Left ventricle myocardium superior (tissue), 1 donor: ENCODE data around the gene ARHGEF6. TPM values are rescaled to one million over a fixed set of nuclear protein-coding genes. Genes with fewer than 3 reads are reported as not detected.
"Not testable (repeated sequence)": the region's sequence is repeated elsewhere in the genome, so short reads cannot be mapped to it uniquely, and the experiment has no call there.

Experiments
- ATAC-seq: fragments of 200-7000 bp; cut with Tn5 transposase; one replicate; pipeline ENCODE4 v1.9.1; 2020; ENCODE audit warnings: mild to moderate bottlenecking, moderate library complexity
- DNase-seq: peaks from one replicate; pipeline ENCODE4 v3.0.0-alpha.2; 2020
- intact Hi-C: fragments of 100-400 bp; cut with micrococcal nuclease; formaldehyde crosslinking; loops from one replicate; pipeline ENCODE4 v1.11.0; 2022
- long read RNA-seq: library from polyadenylated mRNA; unstranded; transcript quantifications from one replicate; pipeline ENCODE4 v2.0.0, GENCODE V29; 2021
- total RNA-seq: library from RNA; stranded (reverse); fragmentation: NEBNext Ultra II Directional; extraction: Animal tissue kit (Norgen Biotek cat#: 25700); gene quantifications from one replicate; pipeline ENCODE4 v1.2.1, GENCODE V29; 2021
- donor health status: DM: no; HTN: yes; CAD: no; lungs with severe emphysema.

ARHGEF6 gene, protein sequence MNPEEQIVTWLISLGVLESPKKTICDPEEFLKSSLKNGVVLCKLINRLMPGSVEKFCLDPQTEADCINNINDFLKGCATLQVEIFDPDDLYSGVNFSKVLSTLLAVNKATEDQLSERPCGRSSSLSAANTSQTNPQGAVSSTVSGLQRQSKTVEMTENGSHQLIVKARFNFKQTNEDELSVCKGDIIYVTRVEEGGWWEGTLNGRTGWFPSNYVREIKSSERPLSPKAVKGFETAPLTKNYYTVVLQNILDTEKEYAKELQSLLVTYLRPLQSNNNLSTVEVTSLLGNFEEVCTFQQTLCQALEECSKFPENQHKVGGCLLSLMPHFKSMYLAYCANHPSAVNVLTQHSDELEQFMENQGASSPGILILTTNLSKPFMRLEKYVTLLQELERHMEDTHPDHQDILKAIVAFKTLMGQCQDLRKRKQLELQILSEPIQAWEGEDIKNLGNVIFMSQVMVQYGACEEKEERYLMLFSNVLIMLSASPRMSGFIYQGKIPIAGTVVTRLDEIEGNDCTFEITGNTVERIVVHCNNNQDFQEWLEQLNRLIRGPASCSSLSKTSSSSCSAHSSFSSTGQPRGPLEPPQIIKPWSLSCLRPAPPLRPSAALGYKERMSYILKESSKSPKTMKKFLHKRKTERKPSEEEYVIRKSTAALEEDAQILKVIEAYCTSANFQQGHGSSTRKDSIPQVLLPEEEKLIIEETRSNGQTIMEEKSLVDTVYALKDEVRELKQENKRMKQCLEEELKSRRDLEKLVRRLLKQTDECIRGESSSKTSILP
- 44.2 TPM for total RNA-seq
- long read RNA-seq, full-length matches to known transcripts: 26 of 86 reads
- long read RNA-seq, partial matches to known transcripts: 13 of 86 reads
- long read RNA-seq, other reads (novel, unspliced or antisense): 47 of 86 reads

- peak; percentile 69 for ATAC-seq
- intact Hi-C loops: no loop called here
- DNase-seq: no peak
Measured at GRCh38 chrX:136780763-136781162, at the start of gene ARHGEF6. ARHGEF6 (minus strand) TSS chrX:136780932; CDS start chrX:136780882, 50 bp downstream.

DNA sequence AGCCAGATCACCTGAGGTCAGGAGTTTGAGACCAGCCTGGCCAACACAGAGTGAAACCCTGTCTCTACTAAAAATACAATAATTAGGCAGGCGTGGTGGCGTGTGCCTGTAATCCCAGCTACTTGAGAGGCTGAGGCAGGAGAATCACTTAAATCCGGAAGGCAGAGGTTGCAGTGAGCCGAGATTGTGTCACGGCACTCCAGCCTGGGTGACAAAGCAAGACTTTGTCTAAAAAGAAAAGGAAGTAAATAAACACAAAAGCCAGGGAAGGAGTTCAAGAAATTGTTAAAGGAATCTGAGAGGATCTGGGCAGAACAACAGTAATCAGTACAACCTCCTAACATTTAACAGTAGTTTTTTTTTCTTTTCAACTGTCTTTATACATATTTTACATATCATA is 48.7 kb upstream of the ARHGEF6 start:
- ATAC-seq (no peak), DNase-seq (no peak)
- intact Hi-C loops: no loop called here

DNA sequence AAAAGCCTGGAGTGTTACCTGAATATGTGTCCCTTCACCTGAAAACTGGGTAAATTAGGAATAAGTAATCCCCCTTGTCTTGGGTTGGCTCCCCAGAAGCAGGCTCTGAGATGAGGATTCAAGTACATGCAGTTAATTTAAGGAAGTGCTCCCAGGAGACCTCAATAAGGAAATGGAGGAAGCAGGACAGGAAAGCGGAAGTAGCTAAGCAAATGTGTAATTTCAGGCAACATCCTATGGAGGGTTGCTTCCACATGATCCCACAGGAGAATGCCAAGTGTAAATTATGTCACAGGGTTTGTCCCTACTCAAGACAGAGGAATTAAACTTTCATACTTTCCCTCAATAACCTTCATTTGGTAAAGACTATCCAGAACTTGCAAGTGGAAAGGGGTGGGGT is 48.1 kb upstream of the ARHGEF6 start:
- intact Hi-C loops: no loop called here
- no peak for ATAC-seq
- no peak for DNase-seq

GRCh38 chrX:136827026-136827425 is 46.3 kb upstream of the ARHGEF6 start:
- ATAC-seq (no peak), DNase-seq (no peak)
- intact Hi-C loops: no loop called here

GRCh38 chrX:136825771-136826170 is 45.0 kb upstream of the ARHGEF6 start:
- DNase-seq (no peak), ATAC-seq (no peak)
- intact Hi-C loops: no loop called here

- ATAC-seq: no peak
- intact Hi-C loops: no loop called here
- no peak for DNase-seq
Measured at GRCh38 chrX:136823175-136823574, 42.4 kb upstream of the ARHGEF6 start.

DNA sequence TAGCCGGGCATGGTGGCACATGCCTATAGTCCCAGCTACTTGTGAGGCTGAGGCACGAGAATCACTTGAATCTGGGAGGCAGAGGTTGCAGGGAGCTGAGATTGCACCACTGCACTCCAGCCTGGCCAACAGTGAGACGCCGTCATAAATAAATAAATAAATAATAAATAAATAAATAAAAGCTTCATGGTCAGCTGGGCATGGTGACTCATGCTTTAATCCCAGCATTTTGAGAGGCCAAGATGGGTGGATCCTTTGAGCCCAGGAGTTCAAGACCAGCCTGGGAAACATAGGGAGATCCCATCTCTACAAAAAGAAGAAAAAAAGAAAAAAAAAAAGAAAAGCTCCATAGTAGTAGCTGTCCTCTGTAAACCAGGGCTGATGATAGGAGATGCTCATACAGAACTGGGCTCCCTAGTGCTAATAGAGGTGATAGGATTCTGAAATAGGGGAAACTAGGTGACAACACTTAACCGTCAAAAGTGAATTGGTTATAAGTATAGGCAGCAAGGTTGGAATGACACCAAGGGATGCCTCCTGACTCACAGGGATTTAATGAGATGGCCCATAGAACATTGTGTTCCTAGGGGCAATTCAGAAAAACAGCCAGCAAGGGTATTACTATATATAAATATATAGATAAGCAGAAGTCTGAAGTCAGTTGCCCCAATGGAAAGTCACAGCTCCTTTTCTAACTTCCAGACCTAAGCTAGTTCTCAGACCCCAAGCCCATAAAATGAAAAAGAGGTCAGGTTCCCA is 41.8 kb upstream of the ARHGEF6 start:
- intact Hi-C loops: no loop called here
- DNase-seq (no peak), ATAC-seq (peak; percentile 56)

DNA sequence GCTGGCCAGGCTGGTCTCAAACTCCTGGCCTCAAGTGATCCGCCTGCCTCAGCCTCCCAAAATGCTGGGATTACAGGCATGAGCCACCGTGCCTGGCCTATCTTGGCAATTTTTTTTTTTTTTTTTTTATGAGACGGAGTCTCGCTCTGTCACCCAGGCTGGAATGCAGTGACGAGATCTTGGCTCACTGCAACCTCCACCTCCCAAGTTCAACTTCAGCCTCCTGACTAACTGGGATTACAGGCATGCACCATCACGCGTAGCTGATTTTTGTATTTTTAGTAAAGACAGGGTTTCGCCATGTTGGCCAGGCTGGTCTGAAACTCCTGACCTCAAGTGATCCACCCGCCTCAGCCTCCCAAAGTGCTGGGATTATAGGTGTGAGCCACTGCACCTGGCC is 39.0 kb upstream of the ARHGEF6 start:
- DNase-seq, intact Hi-C loops, ATAC-seq: not testable (repeated sequence)

DNA sequence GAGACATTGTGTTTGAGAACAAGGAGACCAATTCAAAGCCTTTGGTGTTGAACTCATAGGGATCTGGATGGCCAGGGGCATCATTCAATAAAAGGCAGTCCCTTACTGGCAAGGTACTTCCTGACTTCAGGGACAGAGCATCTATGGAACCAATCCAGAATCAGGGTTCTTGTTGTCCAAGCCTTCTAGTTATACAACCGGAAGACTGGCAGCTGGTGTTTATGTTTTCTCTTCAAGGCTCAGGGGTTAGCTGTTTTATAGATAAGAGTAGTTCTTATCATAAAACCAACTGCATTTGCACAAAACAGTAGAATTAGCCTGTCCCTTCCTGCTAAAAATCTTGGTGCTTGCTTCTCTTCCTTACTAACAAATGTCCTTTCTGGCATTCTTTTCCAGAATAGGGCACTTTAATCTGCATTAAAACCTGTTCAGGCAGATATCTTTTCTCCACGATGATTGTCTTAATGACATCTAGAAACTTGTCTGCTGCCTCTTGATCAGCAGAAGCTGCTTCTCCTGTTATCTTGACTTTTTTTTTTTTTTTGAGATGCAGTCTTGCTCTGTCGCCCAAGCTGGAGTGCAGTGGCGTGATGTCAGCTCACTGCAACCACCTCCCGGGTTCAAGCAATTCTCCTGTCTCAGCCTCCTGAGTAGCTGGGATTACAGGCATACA is 38.4 kb upstream of the ARHGEF6 start:
- intact Hi-C loops: no loop called here
- ATAC-seq (no peak), DNase-seq (no peak)

DNA sequence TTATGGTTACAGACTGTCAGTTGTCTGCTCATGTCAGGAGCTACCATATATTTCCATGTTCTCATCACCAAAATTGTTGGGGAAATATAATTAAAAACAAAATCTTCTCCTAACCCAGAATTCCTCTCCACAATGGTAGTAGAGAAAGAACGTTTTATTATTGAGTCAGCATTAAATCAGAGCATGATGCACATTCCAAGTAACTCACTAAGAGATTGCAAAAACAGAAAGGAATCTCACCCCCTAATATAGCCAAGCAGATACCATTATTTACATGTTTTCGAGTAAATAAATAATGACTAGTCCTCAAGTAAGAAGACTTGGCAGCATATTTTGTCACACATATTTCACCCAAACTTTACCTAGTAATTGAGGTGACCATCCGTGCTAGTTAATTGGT is 36.2 kb upstream of the ARHGEF6 start:
- intact Hi-C loops: no loop called here
- ATAC-seq (no peak), DNase-seq (no peak)

DNA sequence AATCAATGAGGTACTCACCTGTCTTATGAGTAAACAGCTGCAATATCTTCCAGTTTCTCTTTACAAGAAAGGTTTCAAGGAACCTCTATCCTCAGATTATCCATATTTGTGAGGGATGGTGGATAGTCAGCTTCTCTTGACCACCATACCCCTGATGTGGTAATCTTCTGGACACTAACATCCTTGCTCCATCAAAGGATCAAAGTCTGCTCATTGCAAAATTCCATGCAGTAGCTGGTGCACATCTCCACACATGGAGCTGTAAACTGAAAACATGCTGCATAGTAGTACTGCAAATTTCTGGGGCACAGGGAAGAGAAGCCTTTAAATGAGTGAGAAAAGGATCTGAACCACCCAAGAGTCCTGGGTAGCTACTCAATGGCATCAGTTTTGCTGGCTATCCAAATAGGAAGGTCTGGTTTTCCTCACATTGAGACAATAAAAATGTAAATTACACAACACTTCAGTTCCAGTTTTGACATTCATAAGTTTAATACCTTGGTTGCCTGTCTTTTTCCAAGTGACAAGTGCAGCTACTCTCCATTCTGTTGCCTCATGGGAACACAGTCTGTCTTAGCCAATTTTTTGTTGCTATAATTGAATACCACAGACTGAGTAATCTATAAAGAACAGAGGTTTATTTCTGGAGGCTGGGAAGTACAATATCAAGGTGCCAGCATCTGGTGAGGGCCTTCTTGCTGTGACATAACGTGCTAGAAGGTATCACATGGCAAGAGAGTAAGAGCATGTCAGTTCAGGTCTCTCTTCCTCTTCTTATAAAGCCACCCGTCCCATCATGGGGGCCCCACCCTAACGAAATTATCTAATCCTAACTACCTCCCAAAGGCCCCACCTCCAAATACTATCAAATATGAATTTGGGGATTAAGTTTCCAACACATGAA is 34.4 kb upstream of the ARHGEF6 start:
- intact Hi-C loops: no loop called here
- DNase-seq (no peak), ATAC-seq (peak; percentile 45)

GRCh38 chrX:136812286-136812685 is 31.6 kb upstream of the ARHGEF6 start:
- ATAC-seq: no peak
- intact Hi-C loops: no loop called here
- DNase-seq: no peak

- intact Hi-C loops: no loop called here
- no peak for ATAC-seq
- DNase-seq: no peak
Measured at GRCh38 chrX:136810493-136810892, 29.8 kb upstream of the ARHGEF6 start.

GRCh38 chrX:136806891-136807410 is 26.2 kb upstream of the ARHGEF6 start:
- DNase-seq (no peak), ATAC-seq (no peak)
- intact Hi-C loops: no loop called here

DNA sequence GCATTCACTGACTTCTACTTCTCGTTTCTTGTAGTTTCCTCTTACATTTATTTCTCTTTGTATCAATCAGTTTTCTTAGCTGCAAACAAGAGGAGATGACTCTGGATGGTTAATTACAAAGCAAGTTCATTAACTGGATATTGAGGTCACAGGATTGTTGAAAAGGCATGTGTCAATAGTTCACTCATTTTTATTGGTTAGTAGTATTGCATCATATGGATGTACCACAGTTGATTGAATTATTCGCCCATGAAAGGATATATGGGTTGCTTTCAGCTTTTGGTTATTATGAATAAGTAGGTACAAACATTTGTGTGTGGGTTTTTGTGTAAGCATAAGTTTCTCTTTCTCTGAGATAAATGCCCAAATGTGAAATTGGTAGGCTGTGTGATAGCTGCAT is 21.8 kb upstream of the ARHGEF6 start:
- ATAC-seq: no peak

DNA sequence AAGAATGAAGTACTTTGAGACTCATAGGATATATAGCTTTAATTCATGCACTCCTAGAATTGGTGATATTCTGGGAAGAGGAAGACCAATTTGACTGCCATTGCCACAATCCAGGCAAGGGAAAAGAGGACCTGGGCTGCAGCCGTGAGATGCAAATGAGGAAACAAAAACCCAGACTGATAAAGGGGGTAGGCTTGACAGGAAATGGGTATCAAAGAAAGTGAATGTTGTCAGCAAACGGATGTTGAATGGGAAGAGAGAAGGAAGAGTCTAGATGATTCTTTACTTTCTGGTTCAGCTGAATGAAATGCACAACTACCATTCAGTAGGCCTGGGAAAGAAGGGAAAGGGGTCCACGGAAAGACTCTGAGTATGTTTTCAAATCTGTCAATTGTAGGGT is 17.1 kb upstream of the ARHGEF6 start:
- intact Hi-C loops: no loop called here
- DNase-seq (no peak), ATAC-seq (no peak)

More for the DNA sequence above, 21.8 kb upstream of the ARHGEF6 start:
- DNase-seq: no peak
- intact Hi-C loops: no loop called here

- intact Hi-C loops, ATAC-seq, DNase-seq: not testable (repeated sequence)
Measured at GRCh38 chrX:136795132-136795531, 14.4 kb upstream of the ARHGEF6 start.

- intact Hi-C loops, ATAC-seq, DNase-seq: not testable (repeated sequence)
Measured at GRCh38 chrX:136794660-136795059, 13.9 kb upstream of the ARHGEF6 start.
